LNCaP clone FGC (cell line): Measurements from ENCODE around the gene C6orf141.

Experiments
- DNase-seq: peaks from one replicate; pipeline ENCODE4 v3.0.0-alpha.2; 2011; ENCODE audit warnings: low read depth
- H3K4me3 ChIP-seq: 2 replicates; pipeline ENCODE4 v1.5.1; 2011; ENCODE audit warnings: mild to moderate bottlenecking, low read depth, low read length, control low read depth
- TF ChIP-seq, protein P1 (sequence below): IDR thresholded peaks from 2 replicates; pipeline ENCODE4 v1.5.1; 2012; ENCODE audit warnings: mild to moderate bottlenecking; ENCODE audit not compliant: control insufficient read depth, insufficient read depth; ENCODE audit errors: extremely low read depth

Gene C6orf141

DNA sequence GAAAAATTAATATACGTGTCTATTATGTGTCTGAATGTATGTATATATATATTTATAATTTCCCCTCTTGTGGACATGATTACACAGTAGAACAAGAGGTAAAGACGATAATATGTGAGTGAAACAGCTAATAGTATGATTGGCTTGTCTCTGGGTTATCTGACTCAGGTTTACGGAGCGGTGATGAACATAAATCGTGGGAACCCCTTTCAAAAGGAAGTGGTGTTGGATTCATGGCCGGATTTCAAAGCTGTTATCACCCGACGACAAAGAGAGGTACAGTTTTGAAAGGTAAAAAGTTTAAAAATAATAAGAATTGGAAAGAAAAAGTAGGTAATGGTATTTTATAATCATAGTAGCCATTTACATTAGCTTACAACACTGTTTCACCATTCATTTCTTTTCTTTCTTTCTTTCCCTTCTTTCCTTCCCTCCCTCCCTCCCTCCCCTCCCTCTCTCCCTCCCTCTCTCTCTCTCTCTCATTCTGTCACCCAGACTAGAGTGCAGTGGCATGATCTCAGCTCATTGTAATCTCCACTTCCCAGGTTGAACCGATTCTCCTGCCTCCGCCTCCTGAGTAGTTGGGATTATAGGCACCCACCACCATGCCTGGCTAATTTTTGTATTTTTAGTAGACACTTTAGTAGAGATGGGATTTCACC is 34.9 kb upstream of the C6orf141 start:
- TF ChIP-seq, protein P1, sequence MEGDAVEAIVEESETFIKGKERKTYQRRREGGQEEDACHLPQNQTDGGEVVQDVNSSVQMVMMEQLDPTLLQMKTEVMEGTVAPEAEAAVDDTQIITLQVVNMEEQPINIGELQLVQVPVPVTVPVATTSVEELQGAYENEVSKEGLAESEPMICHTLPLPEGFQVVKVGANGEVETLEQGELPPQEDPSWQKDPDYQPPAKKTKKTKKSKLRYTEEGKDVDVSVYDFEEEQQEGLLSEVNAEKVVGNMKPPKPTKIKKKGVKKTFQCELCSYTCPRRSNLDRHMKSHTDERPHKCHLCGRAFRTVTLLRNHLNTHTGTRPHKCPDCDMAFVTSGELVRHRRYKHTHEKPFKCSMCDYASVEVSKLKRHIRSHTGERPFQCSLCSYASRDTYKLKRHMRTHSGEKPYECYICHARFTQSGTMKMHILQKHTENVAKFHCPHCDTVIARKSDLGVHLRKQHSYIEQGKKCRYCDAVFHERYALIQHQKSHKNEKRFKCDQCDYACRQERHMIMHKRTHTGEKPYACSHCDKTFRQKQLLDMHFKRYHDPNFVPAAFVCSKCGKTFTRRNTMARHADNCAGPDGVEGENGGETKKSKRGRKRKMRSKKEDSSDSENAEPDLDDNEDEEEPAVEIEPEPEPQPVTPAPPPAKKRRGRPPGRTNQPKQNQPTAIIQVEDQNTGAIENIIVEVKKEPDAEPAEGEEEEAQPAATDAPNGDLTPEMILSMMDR: no peak
- H3K4me3 ChIP-seq: no peak overlapping the region
- no peak for DNase-seq

- TF ChIP-seq, protein P1: no peak
- no peak overlapping the region for H3K4me3 ChIP-seq
- DNase-seq: no peak
Measured at GRCh38 chr6:49516147-49516505, 34.3 kb upstream of the C6orf141 start.

GRCh38 chr6:49517919-49518318 is 32.5 kb upstream of the C6orf141 start:
- TF ChIP-seq, protein P1: no peak
- DNase-seq: no peak

GRCh38 chr6:49519660-49520059 is 30.8 kb upstream of the C6orf141 start:
- DNase-seq: no peak
- TF ChIP-seq, protein P1: no peak
- no peak overlapping the region for H3K4me3 ChIP-seq

More at GRCh38 chr6:49517919-49518318, 32.5 kb upstream of the C6orf141 start:
- H3K4me3 ChIP-seq: no peak overlapping the region

DNA sequence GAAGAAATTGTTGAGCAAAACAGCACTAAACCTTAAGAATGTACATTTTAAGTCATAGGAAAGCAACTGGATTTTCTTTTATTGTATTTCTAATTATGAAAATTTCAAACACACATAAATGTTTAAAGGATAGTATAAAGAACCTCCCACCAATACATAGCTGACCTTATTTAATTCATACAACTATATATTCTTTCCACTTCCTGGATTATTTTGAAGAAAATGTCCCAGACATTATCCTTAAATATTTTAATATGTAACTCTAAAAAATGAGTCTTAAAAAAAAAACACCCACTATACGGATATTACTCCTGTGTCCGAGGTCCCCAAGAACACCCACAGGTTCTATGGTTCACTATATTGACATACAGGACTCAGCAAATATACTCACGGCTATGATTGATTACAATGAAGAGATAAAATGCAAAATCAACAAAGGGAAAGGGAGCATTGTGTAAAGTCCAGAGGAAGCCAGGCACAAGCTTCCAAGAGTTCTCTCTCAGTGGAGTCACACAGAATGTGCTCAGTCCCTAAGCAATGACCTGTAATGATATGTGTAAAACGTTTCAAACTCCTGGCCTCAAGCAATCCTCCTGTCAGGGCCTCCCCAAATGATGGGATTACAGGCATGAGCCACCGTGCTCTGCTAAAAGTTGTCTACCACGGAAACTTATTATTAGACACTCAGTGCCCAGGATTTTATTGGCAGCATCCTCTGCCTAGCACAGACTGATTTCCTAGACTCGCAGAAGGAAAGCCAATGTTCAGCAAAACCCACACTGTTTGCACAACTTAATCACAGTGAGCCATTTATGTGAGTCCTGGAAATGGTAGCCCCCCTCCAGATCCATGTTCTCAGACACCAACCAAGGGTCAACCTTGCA is 27.5 kb upstream of the C6orf141 start:
- peak; percentile 72 for DNase-seq
- TF ChIP-seq, protein P1: no peak
- no peak overlapping the region for H3K4me3 ChIP-seq

GRCh38 chr6:49523901-49524300 is 26.6 kb upstream of the C6orf141 start:
- H3K4me3 ChIP-seq: no peak overlapping the region
- no peak for DNase-seq
- TF ChIP-seq, protein P1: no peak
